Body of pancreas (tissue), 4 donors: ENCODE data around the gene NKAIN4. TPM values are rescaled to one million over a fixed set of nuclear protein-coding genes. Genes with fewer than 3 reads are reported as not detected.
A peak's percentile ranks its signal among the peaks of the same experiment; 100 is the strongest.

Experiments used
- ATAC-seq: fragments of 150-250 bp; one replicate; pipeline ENCODE4 v1.9.1; 2016
- DNase-seq, 4 donors: peaks; one replicate each; pipeline ENCODE4 v3.0.0-alpha.2; 2019
- H3K27ac ChIP-seq, 4 donors: fragments of 200-600 bp; sonication (generic); 1 replicate in 3 of 4; 2 replicates in 1 of 4; pipeline versions ENCODE4 v1.5.1 to v1.6.1; 2016 to 2019; ENCODE audit warnings: mild to moderate bottlenecking in 1 of 4, mixed read lengths in 1 of 4, moderate library complexity in 1 of 4
- H3K27me3 ChIP-seq, 2 donors: fragments of 200-600 bp; sonication (generic); one replicate each; pipeline ENCODE4 v1.6.0; 2016; ENCODE audit warnings: mild to moderate bottlenecking in 1 of 2
- H3K36me3 ChIP-seq, 2 donors: fragments of 200-600 bp; sonication (generic); replicated peaks in 1 of 2; 2 replicates each; pipeline ENCODE4 v1.5.1; 2016; ENCODE audit warnings: low read depth in 2 of 2; ENCODE audit not compliant: insufficient read depth in 1 of 2
- H3K4me1 ChIP-seq: fragments of 200-600 bp; sonication (generic); one replicate; pipeline ENCODE4 v1.6.0; 2016
- H3K4me3 ChIP-seq, 2 donors: fragments of 200-600 bp; sonication (generic); 1 replicate in 1 of 2; 2 replicates in 1 of 2; pipeline ENCODE4 v1.5.1; 2016 to 2019
- H3K9me3 ChIP-seq, 3 donors: fragments of 200-600 bp; sonication (generic); 1 replicate in 2 of 3; 2 replicates in 1 of 3; pipeline ENCODE4 v1.5.1; 2016
- POLR2A ChIP-seq, 3 donors: fragments of 450-650 bp; IDR thresholded peaks; one replicate each; pipeline ENCODE4 v1.6.1; 2016; ENCODE audit warnings: antibody characterized with exemption in 3 of 3, mild to moderate bottlenecking in 2 of 3
- WGBS, 2 donors: methylation state at CpG; one replicate each; pipeline ENCODE4 v1.1.5; 2017; 5-methylcytosine and 5-hydroxymethylcytosine counted together
- intact Hi-C: fragments of 100-400 bp; cut with DNase I; formaldehyde crosslinking; loops from one replicate; pipeline ENCODE4 v1.15.1; 2023
- total RNA-seq, 2 donors: library from RNA; depleted of rRNA; stranded (reverse); fragments of >200 nt; gene quantifications; one replicate each; pipeline ENCODE4 v1.1.0, GENCODE V29; 2016
- TF ChIP-seq, protein P1 (sequence below), 7 experiments: fragments of 450-650 bp in 4 of 7; fragments of 200-600 bp in 3 of 7; sonication (generic) in 3 of 7; IDR thresholded peaks; one replicate each; pipeline ENCODE4 v1.5.1; 2016 to 2019; ENCODE audit warnings: antibody characterized with exemption in 7 of 7

Gene NKAIN4
- total RNA-seq, 2 donors from 2014 or later: not detected

DNA sequence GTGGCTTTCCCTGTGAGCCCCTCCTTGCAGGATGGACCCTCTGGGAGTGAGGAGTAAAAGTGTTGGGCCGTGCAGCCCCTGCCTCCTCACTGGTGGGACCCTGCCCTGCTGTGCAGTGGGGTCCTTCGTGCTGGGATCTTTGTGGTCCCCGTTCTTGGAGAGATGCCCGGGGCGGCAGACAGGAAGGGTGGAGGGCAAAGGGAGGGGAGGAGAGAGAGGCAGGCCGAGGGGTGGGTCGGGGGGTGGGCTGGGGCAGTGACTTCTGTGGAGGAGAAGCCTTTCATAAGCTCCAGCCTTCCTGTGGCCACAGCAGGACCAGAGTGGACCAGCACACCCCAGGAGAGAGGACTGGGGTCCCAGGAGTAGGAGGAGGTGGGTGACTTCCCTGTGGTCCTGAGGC, 38.6 kb upstream of the NKAIN4 start, which contains the start of gene COL20A1:
Gene COL20A1, plus strand, starts transcription at position 283 of the 400 bp plus-strand sequence. CDS start 1,922 bp downstream, outside the sequence.
- no peak within 1 kb of the TSS for H3K27ac ChIP-seq
- H3K4me3 ChIP-seq: no peak within 1 kb of the TSS
- intact Hi-C loops: no loop called here
- TF ChIP-seq POLR2A (IDR thresholded peaks at IDR 0.05): no peak
- TF ChIP-seq, protein P1, sequence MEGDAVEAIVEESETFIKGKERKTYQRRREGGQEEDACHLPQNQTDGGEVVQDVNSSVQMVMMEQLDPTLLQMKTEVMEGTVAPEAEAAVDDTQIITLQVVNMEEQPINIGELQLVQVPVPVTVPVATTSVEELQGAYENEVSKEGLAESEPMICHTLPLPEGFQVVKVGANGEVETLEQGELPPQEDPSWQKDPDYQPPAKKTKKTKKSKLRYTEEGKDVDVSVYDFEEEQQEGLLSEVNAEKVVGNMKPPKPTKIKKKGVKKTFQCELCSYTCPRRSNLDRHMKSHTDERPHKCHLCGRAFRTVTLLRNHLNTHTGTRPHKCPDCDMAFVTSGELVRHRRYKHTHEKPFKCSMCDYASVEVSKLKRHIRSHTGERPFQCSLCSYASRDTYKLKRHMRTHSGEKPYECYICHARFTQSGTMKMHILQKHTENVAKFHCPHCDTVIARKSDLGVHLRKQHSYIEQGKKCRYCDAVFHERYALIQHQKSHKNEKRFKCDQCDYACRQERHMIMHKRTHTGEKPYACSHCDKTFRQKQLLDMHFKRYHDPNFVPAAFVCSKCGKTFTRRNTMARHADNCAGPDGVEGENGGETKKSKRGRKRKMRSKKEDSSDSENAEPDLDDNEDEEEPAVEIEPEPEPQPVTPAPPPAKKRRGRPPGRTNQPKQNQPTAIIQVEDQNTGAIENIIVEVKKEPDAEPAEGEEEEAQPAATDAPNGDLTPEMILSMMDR (IDR thresholded peaks at IDR 0.05): no peak
- 29 to 50% methylated on average over 4 to 6 of the region's 7 CpGs for WGBS, 2 donors
- H3K27me3 ChIP-seq: peaks cover 0 to 9% of the 10 kb centered on the region in 2 donors
- H3K9me3 ChIP-seq: no peaks in the 10 kb centered on the region
- peaks cover 14% of the 10 kb centered on the region for H3K4me1 ChIP-seq
- DNase-seq (no peak), ATAC-seq (no peak)
- H3K36me3 ChIP-seq: peaks cover 0 to under 1% of the 10 kb centered on the region in 2 donors

DNA sequence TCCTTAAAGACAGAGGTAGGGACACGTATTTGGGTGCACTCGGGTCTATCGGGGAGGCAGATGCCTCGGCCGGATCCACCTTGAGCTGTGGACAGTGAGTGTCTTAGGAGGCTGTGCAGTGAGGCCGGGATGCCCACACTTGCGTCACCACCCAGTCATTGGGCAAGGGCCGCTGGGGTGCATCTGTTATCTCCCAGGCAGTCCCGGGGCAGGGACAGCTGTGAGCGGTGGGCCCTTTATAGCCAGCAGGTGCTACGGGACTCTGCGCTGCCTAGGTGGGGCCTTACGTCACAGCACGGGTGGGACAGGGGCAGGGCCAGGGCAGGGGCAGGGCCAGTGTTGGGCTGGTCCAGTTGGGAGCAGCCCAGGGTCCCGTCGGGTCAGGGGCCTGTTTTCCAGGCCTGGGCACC, 38.0 kb upstream of the NKAIN4 start:
- intact Hi-C loops: no loop called here
- peaks cover 0 to 6% of the 10 kb centered on the region in 2 donors for H3K27me3 ChIP-seq

DNA sequence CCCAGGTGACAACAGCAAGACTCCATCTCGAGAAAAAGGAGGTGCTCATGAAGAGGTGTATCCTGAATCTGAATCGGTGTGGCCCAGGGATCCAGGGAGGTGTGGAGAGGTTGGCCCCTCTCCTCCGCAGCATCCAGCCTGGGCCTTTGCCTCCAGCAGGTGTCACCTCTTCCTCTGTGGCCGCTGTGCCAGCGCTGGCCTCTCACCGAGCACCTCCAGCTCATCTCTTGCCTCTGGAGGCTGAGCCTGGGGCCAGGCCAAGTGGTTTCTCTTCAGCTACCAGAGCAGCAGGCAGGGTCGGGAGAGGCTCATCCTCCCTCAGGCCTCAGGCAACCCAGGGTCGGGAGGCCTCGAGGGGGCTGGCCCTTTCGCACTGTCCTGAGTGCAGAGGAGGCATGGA, 37.5 kb upstream of the NKAIN4 start:
- Histone ChIP-seq H3K36me3 (peaks cover 0 to 5% of the 10 kb centered on the region in 2 donors), H3K27me3 (peaks cover 0 to 2% of the 10 kb centered on the region in 2 donors), H3K27ac (no peak overlapping the region), H3K4me1 (peaks cover 14% of the 10 kb centered on the region), H3K9me3 (no peaks in the 10 kb centered on the region), H3K4me3 (no peak overlapping the region)
- 39 to 72% methylated on average over 4 to 10 of the region's 10 CpGs for WGBS, 2 donors
- ATAC-seq: no peak
- TF ChIP-seq, protein P1 (IDR thresholded peaks at IDR 0.05): no peak
- TF ChIP-seq POLR2A (IDR thresholded peaks at IDR 0.05): no peak
- intact Hi-C loops: no loop called here
- DNase-seq: no peak

More for the DNA sequence above, 38.0 kb upstream of the NKAIN4 start:
- DNase-seq (no peak), ATAC-seq (no peak)
- Histone ChIP-seq H3K4me3 (no peak overlapping the region), H3K4me1 (peaks cover 14% of the 10 kb centered on the region), H3K27ac (no peak overlapping the region), H3K36me3 (peaks cover 0 to 5% of the 10 kb centered on the region in 2 donors), H3K9me3 (no peaks in the 10 kb centered on the region)
- TF ChIP-seq, protein P1 (IDR thresholded peaks at IDR 0.05): no peak
- no peak for TF ChIP-seq POLR2A (IDR thresholded peaks at IDR 0.05)
- WGBS, 2 donors: 65 to 68% methylated on average over 4 to 12 of the region's 16 CpGs

DNA sequence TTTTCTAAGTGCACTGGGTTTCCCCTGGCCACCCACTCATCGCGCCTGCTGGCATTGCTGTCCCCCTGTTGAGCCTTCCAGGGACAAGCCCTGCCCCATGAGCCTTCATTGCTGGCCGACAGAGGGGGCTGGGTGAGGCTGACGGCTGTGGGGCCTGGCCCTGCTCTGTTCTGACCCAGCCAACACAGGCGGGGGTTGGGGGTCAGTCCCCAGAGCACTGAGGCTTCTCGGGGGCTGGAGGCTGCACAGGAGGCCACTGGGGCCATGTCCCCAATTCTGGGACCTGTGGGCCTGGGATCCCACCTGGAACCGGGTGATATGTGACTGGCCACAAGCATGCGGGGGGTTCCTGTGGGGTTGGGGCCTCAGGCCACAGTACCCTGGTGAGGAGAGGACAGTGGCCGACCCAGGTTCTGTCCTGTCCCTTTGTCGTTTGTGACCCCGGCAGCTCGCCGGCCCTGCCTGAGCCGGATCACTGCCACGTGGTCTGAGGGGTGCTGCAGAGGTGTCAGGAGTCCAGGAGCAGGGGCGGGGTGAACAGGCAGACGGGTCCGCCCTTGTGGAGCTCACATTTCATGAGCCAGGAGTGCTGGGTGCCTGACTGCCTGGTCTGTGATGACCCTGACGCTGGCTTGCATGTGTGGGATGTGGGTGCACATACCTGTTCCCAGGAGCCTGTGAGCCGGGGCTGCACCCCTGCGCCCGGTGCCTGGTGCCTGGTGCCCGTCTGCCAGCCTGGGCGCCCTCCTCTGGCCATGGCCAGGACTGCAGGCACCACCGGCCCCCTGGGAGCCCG, 36.6 kb upstream of the NKAIN4 start:
- WGBS, 2 donors: 23 to 25% methylated on average over 10 to 26 of the region's 26 CpGs
- TF ChIP-seq, protein P1 (IDR thresholded peaks at IDR 0.05): peak in 6 of 7 experiments; percentile 57 to 74 (median 70)
- TF ChIP-seq POLR2A (IDR thresholded peaks at IDR 0.05): peak in 1 of 3 donors; percentile 4
- peak; percentile 71 for ATAC-seq
- intact Hi-C loops: no loop called here
- H3K27ac ChIP-seq: no peak overlapping the region
- no peaks in the 10 kb centered on the region for H3K9me3 ChIP-seq
- H3K36me3 ChIP-seq: peaks cover 3 to 5% of the 10 kb centered on the region in 2 donors
- peaks cover 14% of the 10 kb centered on the region for H3K4me1 ChIP-seq
- no peaks in the 10 kb centered on the region for H3K27me3 ChIP-seq
- peak; percentile 52 to 73 (median 60) for DNase-seq
- H3K4me3 ChIP-seq: no peak overlapping the region
